IMR-90 (cell line): ENCODE data around the gene FAM111A. TPM values are rescaled to one million over a fixed set of nuclear protein-coding genes. Genes with fewer than 3 reads are reported as not detected.

Source experiments
- ATAC-seq: fragments of 200-7000 bp; cut with Tn5 transposase; 2 replicates; pipeline ENCODE4 v1.9.1; 2020; ENCODE audit warnings: low read depth, mild to moderate bottlenecking, moderate library complexity
- BruUV-seq: library from RNA; stranded (reverse); fragments of 400-500 nt; replicated peaks from 2 replicates; lab custom pipeline; 2021; lab: Mats Ljungman, UMichigan
- CTCF ChIA-PET: fragments of 300-600 bp; formaldehyde crosslinking; extraction: SDS; loops from one replicate; lab custom pipeline; 2021; ENCODE audit warnings: antibody characterized with exemption; lab: Yijun Ruan, JAX
- POLR2A ChIA-PET: fragments of 300-600 bp; sonication (Branson Sonifier 250); formaldehyde crosslinking; loops from one replicate; lab custom pipeline; 2022; ENCODE audit warnings: antibody characterized with exemption; ENCODE audit not compliant: unreplicated experiment; lab: Charles Lee
- DNase-seq: peaks from one replicate; pipeline ENCODE4 v3.0.0; 2013
- H2AFZ ChIP-seq: replicated peaks from 2 replicates; pipeline ENCODE3; 2013; ENCODE audit warnings: low read length, mild to moderate bottlenecking; ENCODE audit not compliant: poor library complexity
- H2AK5ac ChIP-seq: 2 replicates; pipeline ENCODE4 v1.6.1; 2013; ENCODE audit warnings: low read depth, low read length, inconsistent platforms
- H2AK9ac ChIP-seq: replicated peaks from 2 replicates; pipeline ENCODE3; 2013; ENCODE audit warnings: mild to moderate bottlenecking, low read depth, low read length, moderate library complexity; ENCODE audit not compliant: poor library complexity
- H2BK120ac ChIP-seq: 2 replicates; pipeline ENCODE4 v1.6.1; 2013; ENCODE audit warnings: low read depth, low read length, inconsistent platforms
- H2BK15ac ChIP-seq: 3 replicates; pipeline ENCODE4 v1.6.1; 2013; ENCODE audit warnings: low read depth, low read length, inconsistent platforms
- H2BK20ac ChIP-seq: 2 replicates; pipeline ENCODE4 v1.6.1; 2013; ENCODE audit warnings: low read depth, mild to moderate bottlenecking, inconsistent platforms, low read length, moderate library complexity
- H2BK5ac ChIP-seq: 2 replicates; pipeline ENCODE4 v1.6.1; 2013; ENCODE audit warnings: mild to moderate bottlenecking, low read depth, low read length, inconsistent platforms; ENCODE audit not compliant: poor library complexity, severe bottlenecking
- H3K14ac ChIP-seq: replicated peaks from 2 replicates; pipeline ENCODE4 v1.6.1; 2013; ENCODE audit warnings: low read depth, low read length, inconsistent platforms
- H3K18ac ChIP-seq: 2 replicates; pipeline ENCODE4 v1.6.1; 2013; ENCODE audit warnings: low read depth, low read length, control low read depth
- H3K23ac ChIP-seq: 2 replicates; pipeline ENCODE4 v1.6.1; 2013; ENCODE audit warnings: low read depth, low read length, inconsistent platforms
- H3K27ac ChIP-seq: 2 replicates; pipeline ENCODE4 v1.5.1; 2013; ENCODE audit warnings: mild to moderate bottlenecking, control low read depth, low read length; ENCODE audit not compliant: insufficient read depth
- H3K27me3 ChIP-seq: 2 replicates; pipeline ENCODE4 v1.6.1; 2013; ENCODE audit warnings: low read length; ENCODE audit not compliant: control insufficient read depth, insufficient read depth
- H3K36me3 ChIP-seq: 2 replicates; pipeline ENCODE4 v1.6.1; 2013; ENCODE audit warnings: low read length, mixed read lengths; ENCODE audit not compliant: control insufficient read depth, insufficient read depth
- H3K4ac ChIP-seq: 2 replicates; pipeline ENCODE4 v1.6.1; 2013; ENCODE audit warnings: low read depth, low read length, inconsistent platforms
- H3K4me1 ChIP-seq: 2 replicates; pipeline ENCODE4 v1.6.1; 2013; ENCODE audit warnings: low read length, mixed read lengths; ENCODE audit not compliant: control insufficient read depth, insufficient read depth
- H3K4me2 ChIP-seq: 2 replicates; pipeline ENCODE4 v1.6.1; 2013; ENCODE audit warnings: low read depth, mild to moderate bottlenecking, control low read depth, low read length, moderate library complexity
- H3K4me3 ChIP-seq: 2 replicates; pipeline ENCODE4 v1.5.1; 2013; ENCODE audit warnings: low read depth, mild to moderate bottlenecking, control low read depth, low read length, moderate library complexity; ENCODE audit not compliant: insufficient read depth
- H3K56ac ChIP-seq: 2 replicates; pipeline ENCODE4 v1.6.1; 2013; ENCODE audit warnings: low read length, inconsistent platforms; ENCODE audit not compliant: insufficient read depth; ENCODE audit errors: extremely low read depth
- H3K79me1 ChIP-seq, 2 experiments: 2 replicates each; pipeline ENCODE4 v1.6.1; 2013; ENCODE audit warnings: low read length in 2 of 2, inconsistent platforms in 1 of 2, low read depth in 1 of 2
- H3K9ac ChIP-seq: 2 replicates; pipeline ENCODE4 v1.6.1; 2013; ENCODE audit warnings: low read depth, low read length, control low read depth
- H3K9me1 ChIP-seq: 2 replicates; pipeline ENCODE4 v1.6.1; 2013; ENCODE audit warnings: low read length, inconsistent platforms; ENCODE audit not compliant: insufficient read depth
- H3K9me3 ChIP-seq: 2 replicates; pipeline ENCODE4 v1.6.1; 2013; ENCODE audit warnings: low read length; ENCODE audit not compliant: control insufficient read depth, insufficient read depth
- H4K20me1 ChIP-seq: 2 replicates; pipeline ENCODE4 v1.6.1; 2013; ENCODE audit warnings: low read length, inconsistent platforms; ENCODE audit not compliant: insufficient read depth
- H4K5ac ChIP-seq: 2 replicates; pipeline ENCODE4 v1.6.1; 2013; ENCODE audit warnings: mild to moderate bottlenecking, low read depth, low read length, control low read depth
- H4K8ac ChIP-seq, 2 experiments: 2 replicates each; pipeline ENCODE4 v1.6.1; 2013; ENCODE audit warnings: low read depth in 2 of 2, low read length in 2 of 2, control low read depth in 1 of 2, inconsistent platforms in 1 of 2
- H4K91ac ChIP-seq: 2 replicates; pipeline ENCODE4 v1.6.1; 2013; ENCODE audit warnings: low read depth, low read length, inconsistent platforms; ENCODE audit not compliant: insufficient read depth
- BHLHE40 ChIP-seq: fragments of 150-350 bp; IDR thresholded peaks from 2 replicates; pipeline ENCODE4 v1.6.1; 2016; ENCODE audit warnings: mild to moderate bottlenecking, low read depth, low read length
- CEBPB ChIP-seq: IDR thresholded peaks from 2 replicates; pipeline ENCODE4 v1.6.1; 2012; ENCODE audit warnings: low read depth, low read length, improper control_type of control experiment
- CHD1 ChIP-seq: IDR thresholded peaks from 2 replicates; pipeline ENCODE4 v1.6.1; 2012; ENCODE audit warnings: low read depth, low read length, improper control_type of control experiment
- FOS ChIP-seq: fragments of 150-350 bp; IDR thresholded peaks from 2 replicates; pipeline ENCODE4 v1.6.1; 2016; ENCODE audit warnings: low read depth, low read length
- MAFK ChIP-seq: IDR thresholded peaks from 2 replicates; pipeline ENCODE4 v1.6.1; 2012; ENCODE audit warnings: low read depth, low read length, improper control_type of control experiment
- MAZ ChIP-seq: IDR thresholded peaks from 2 replicates; pipeline ENCODE4 v1.6.1; 2012; ENCODE audit warnings: low read depth, mild to moderate bottlenecking, low read length, improper control_type of control experiment, moderate library complexity, borderline replicate concordance
- MXI1 ChIP-seq: IDR thresholded peaks from 2 replicates; pipeline ENCODE4 v1.6.1; 2012; ENCODE audit warnings: low read depth, mild to moderate bottlenecking, low read length, moderate library complexity, borderline replicate concordance
- NFE2L2 ChIP-seq: fragments of 150-350 bp; IDR thresholded peaks from 2 replicates; pipeline ENCODE4 v1.6.1; 2016; ENCODE audit warnings: low read depth, mild to moderate bottlenecking, low read length
- POLR2A ChIP-seq: IDR thresholded peaks from 2 replicates; pipeline ENCODE4 v1.6.1; 2012; ENCODE audit warnings: mild to moderate bottlenecking, low read depth, low read length
- RAD21 ChIP-seq: IDR thresholded peaks from 2 replicates; pipeline ENCODE4 v1.6.1; 2012; ENCODE audit warnings: low read length, improper control_type of control experiment
- RCOR1 ChIP-seq: IDR thresholded peaks from 2 replicates; pipeline ENCODE4 v1.6.1; 2012; ENCODE audit warnings: mild to moderate bottlenecking, low read length, improper control_type of control experiment; ENCODE audit not compliant: insufficient replicate concordance
- RFX5 ChIP-seq: IDR thresholded peaks from 2 replicates; pipeline ENCODE4 v1.8.0; 2012; ENCODE audit warnings: low read depth, mild to moderate bottlenecking, low read length, moderate library complexity
- SMC3 ChIP-seq: fragments of 150-350 bp; IDR thresholded peaks from 2 replicates; pipeline ENCODE4 v1.6.1; 2016; ENCODE audit warnings: low read depth, mild to moderate bottlenecking, antibody characterized with exemption, low read length, moderate library complexity
- WGBS, 2 experiments: methylation state at CpG; one replicate each; pipeline versions ENCODE4 v1.1.5 to v1.1.7; 2013; ENCODE audit warnings: missing lambda C conversion rate in 2 of 2; ENCODE audit not compliant: insufficient read length in 1 of 2; ENCODE audit errors: extremely low coverage in 2 of 2; 5-methylcytosine and 5-hydroxymethylcytosine counted together
- dilution Hi-C: fragments of 300-500 bp; cut with HindIII; formaldehyde crosslinking; loops from one replicate; pipeline ENCODE4 v1.14.3; 2018; ENCODE audit warnings: low sequenced_read_pairs; ENCODE audit not compliant: unreplicated experiment
- in situ Hi-C: fragments of 300-500 bp; cut with MboI; formaldehyde crosslinking; loops from 3 replicates; pipeline ENCODE4 v1.14.3; 2019; ENCODE audit warnings: low sequenced_read_pairs, inconsistent platforms, mixed read lengths
- intact Hi-C: fragments of 100-400 bp; cut with micrococcal nuclease; formaldehyde crosslinking; loops from 2 replicates; pipeline ENCODE4 v1.10.0; 2022
- polyA plus RNA-seq, 3 experiments: library from polyadenylated mRNA; depleted of rRNA; stranded (reverse); fragments of >200 nt; gene quantifications; 2 replicates each; pipeline ENCODE4 v1.2.3, GENCODE V29; 2012; ENCODE audit warnings: low replicate concordance in 1 of 3
- total RNA-seq: library from RNA; depleted of rRNA; stranded (reverse); fragments of >200 nt; gene quantifications from 2 replicates; pipeline ENCODE4 v1.2.3, GENCODE V29; 2012
- TF ChIP-seq, protein P1 (sequence below): fragments of 150-350 bp; IDR thresholded peaks from 2 replicates; pipeline ENCODE4 v1.6.1; 2016; ENCODE audit warnings: low read depth, mild to moderate bottlenecking, low read length, moderate library complexity, borderline replicate concordance
- TF ChIP-seq, protein P2 (sequence below): fragments of 150-350 bp; IDR thresholded peaks from 2 replicates; pipeline ENCODE4 v1.6.1; 2017; ENCODE audit warnings: mild to moderate bottlenecking, antibody characterized with exemption, low read length, low read depth
- TF ChIP-seq, protein P3 (sequence below): conservative IDR thresholded peaks from 2 replicates; pipeline ENCODE4 v1.5.1; 2012; ENCODE audit warnings: mild to moderate bottlenecking, low read depth, low read length, improper control_type of control experiment

Gene FAM111A
- total and polyA plus RNA-seq, 2 of the 4 experiments (the other 2 are of a cell fraction) = 19.9 to 36.4 TPM

DNA sequence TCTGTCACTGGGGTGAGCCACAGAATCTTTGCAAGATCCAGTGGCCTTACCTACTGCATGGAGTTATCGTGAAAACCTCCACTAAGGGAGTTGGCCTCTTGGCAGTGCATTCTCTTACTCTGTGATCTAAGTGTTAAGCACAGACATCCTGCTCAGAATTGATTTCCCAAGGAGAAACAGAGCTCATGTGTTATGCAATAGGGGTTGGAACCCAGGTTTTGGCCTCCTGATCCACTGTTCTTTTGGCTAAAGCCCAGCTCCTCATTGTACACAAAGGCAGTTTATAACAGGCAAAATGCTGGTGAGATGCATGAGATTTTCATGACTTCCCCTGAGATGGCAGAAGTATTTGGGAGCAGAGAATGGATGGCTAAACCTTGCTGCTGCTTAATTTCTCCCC, 41.1 kb downstream of the FAM111A start:
- ChIA-PET POLR2A (no interaction called here), CTCF (no interaction called here)
- Histone ChIP-seq H3K4me1 (peaks cover 20% of the 10 kb centered on the region), H3K23ac (no peak overlapping the region), H3K9me1 (peaks cover 21% of the 10 kb centered on the region), H4K8ac (no peak overlapping the region), H3K27me3 (no peaks in the 10 kb centered on the region), H2AK9ac (no peak overlapping the region), H3K9me3 (no peaks in the 10 kb centered on the region), H3K14ac (no peak overlapping the region), H2BK5ac (no peak overlapping the region), H4K5ac (no peak overlapping the region), H3K56ac (no peak overlapping the region), H4K91ac (no peak overlapping the region), H2BK120ac (no peak overlapping the region), H4K20me1 (0 out of 2 replicates have a peak, but pooled peaks cover 4% of the 10 kb centered on the region), H2BK15ac (no peak overlapping the region), H2BK20ac (no peak overlapping the region), H3K9ac (no peak overlapping the region), H3K36me3 (peaks cover 23% of the 10 kb centered on the region), H3K4me2 (no peak overlapping the region; the same call in 1 of the 2 replicates), H3K79me1 (peaks cover 0 to 23% of the 10 kb centered on the region in 2 experiments; a peak in 2 of 4 replicates), H3K4me3 (no peak overlapping the region), H3K4ac (no peak overlapping the region), H3K18ac (no peak overlapping the region; the same call in 1 of the 2 replicates), H3K27ac (no peak overlapping the region), H2AK5ac (no peak overlapping the region), H2AFZ (no peak overlapping the region)
- intact Hi-C loops = no loop called here
- DNase-seq (no peak), ATAC-seq (no peak)
- no TSS peak for BruUV-seq
- dilution Hi-C loops = no loop called here
- in situ Hi-C loops = no loop called here
- no CpG with 5 or more reads among the region's 1 CpG for WGBS, 2 experiments
- TF ChIP-seq CEBPB (no peak), MAFK (no peak), CHD1 (no peak), SMC3 (no peak), RAD21 (no peak), MAZ (no peak), NFE2L2 (no peak), FOS (no peak), RCOR1 (no peak), RFX5 (no peak), BHLHE40 (no peak), MXI1 (no peak), POLR2A (no peak)
- TF ChIP-seq, protein P1, sequence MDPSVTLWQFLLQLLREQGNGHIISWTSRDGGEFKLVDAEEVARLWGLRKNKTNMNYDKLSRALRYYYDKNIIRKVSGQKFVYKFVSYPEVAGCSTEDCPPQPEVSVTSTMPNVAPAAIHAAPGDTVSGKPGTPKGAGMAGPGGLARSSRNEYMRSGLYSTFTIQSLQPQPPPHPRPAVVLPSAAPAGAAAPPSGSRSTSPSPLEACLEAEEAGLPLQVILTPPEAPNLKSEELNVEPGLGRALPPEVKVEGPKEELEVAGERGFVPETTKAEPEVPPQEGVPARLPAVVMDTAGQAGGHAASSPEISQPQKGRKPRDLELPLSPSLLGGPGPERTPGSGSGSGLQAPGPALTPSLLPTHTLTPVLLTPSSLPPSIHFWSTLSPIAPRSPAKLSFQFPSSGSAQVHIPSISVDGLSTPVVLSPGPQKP = no peak
- TF ChIP-seq, protein P2, sequence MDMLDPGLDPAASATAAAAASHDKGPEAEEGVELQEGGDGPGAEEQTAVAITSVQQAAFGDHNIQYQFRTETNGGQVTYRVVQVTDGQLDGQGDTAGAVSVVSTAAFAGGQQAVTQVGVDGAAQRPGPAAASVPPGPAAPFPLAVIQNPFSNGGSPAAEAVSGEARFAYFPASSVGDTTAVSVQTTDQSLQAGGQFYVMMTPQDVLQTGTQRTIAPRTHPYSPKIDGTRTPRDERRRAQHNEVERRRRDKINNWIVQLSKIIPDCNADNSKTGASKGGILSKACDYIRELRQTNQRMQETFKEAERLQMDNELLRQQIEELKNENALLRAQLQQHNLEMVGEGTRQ = no peak
- TF ChIP-seq, protein P3, sequence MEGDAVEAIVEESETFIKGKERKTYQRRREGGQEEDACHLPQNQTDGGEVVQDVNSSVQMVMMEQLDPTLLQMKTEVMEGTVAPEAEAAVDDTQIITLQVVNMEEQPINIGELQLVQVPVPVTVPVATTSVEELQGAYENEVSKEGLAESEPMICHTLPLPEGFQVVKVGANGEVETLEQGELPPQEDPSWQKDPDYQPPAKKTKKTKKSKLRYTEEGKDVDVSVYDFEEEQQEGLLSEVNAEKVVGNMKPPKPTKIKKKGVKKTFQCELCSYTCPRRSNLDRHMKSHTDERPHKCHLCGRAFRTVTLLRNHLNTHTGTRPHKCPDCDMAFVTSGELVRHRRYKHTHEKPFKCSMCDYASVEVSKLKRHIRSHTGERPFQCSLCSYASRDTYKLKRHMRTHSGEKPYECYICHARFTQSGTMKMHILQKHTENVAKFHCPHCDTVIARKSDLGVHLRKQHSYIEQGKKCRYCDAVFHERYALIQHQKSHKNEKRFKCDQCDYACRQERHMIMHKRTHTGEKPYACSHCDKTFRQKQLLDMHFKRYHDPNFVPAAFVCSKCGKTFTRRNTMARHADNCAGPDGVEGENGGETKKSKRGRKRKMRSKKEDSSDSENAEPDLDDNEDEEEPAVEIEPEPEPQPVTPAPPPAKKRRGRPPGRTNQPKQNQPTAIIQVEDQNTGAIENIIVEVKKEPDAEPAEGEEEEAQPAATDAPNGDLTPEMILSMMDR = no peak
